ENCODE results near the gene PALLD. TPM values are rescaled to one million over a fixed set of nuclear protein-coding genes. Genes with fewer than 3 reads are reported as not detected.

The PALLD gene
- total RNA-seq, 1 experiment from 2014 or later = 23.7 TPM

DNA sequence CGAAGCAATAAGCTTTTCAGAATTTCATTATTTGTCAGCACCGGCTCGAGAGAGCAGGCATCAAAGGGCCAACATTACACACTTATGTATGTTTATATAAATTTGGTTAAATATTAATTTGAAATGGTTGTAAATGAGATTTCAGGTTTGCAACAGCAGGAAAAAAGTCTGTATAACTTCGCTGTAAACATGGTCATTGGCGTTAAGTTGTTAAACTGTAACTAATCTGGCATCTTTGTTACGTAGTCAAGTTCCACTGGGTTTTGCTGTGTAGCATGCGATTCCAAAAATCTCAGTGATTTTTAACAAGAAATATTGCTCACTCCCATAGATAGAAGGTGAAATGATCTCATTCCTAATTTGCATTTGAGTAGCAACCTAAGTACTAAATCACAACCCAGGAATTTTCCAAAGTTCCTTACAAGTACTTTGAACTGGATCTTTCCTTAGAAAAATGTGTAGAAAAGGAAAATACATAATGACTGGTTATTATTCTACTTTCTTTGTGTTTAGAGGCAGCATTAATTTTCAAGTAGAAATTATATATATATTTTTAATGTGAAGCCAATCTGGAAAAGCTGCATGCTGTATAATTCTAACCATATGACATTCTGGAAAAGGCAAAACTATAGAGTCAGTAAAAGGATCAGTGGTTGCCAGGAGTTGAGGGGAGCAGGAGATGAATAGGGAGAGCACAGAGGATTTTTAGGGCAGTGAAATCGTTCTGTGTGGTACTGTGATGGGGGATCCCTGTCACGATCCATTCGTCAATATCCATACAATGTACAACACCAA is 291.1 kb downstream of the PALLD start:
- no peak for DNase-seq (ENCODE audit: low spot score)
- ChIA-PET POLR2A (no interaction called here), CTCF (no interaction called here)
- no peak for ATAC-seq
- TF ChIP-seq, protein P1, sequence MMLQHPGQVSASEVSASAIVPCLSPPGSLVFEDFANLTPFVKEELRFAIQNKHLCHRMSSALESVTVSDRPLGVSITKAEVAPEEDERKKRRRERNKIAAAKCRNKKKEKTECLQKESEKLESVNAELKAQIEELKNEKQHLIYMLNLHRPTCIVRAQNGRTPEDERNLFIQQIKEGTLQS (CRISPR knock-in tag; conservative IDR thresholded peaks at IDR 0.05) = no peak
- TF ChIP-seq, protein P2, sequence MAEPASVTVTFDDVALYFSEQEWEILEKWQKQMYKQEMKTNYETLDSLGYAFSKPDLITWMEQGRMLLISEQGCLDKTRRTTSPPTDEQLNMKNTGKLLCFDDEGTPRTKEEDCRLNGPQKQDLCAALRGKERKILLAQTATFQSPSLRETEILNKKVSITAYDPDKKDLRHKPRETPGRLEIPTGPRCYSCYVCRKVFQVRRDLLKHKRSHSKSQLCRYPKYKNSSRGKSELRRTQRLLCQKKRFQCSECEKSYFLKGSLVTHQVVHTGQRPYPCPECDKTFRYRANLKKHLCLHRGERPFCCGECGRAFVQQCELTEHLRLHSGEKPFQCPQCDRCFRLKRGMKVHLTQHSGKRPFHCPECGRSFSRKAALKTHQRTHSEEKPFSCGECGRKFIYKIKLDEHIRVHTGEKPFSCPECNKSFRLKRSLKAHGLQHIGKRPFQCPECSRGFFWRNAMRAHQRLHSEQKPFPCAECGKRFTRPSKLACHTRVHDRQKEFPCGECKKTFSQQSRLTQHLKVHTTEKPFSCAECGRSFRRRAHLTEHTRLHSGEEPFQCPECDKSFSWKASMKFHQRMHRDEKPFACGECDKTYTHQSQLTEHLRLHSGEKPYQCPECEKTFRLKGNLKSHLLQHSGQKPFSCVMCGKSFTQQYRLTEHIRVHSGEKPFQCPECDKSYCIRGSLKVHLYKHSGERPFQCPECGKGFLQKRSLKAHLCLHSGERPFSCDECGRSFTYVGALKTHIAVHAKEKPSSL (CRISPR knock-in tag; conservative IDR thresholded peaks at IDR 0.05) = no peak
- TF ChIP-seq, protein P3, sequence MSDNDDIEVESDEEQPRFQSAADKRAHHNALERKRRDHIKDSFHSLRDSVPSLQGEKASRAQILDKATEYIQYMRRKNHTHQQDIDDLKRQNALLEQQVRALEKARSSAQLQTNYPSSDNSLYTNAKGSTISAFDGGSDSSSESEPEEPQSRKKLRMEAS (CRISPR knock-in tag; IDR thresholded peaks at IDR 0.05) = no peak
- TF ChIP-seq, protein P4, sequence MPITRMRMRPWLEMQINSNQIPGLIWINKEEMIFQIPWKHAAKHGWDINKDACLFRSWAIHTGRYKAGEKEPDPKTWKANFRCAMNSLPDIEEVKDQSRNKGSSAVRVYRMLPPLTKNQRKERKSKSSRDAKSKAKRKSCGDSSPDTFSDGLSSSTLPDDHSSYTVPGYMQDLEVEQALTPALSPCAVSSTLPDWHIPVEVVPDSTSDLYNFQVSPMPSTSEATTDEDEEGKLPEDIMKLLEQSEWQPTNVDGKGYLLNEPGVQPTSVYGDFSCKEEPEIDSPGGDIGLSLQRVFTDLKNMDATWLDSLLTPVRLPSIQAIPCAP (CRISPR knock-in tag; IDR thresholded peaks at IDR 0.05) = no peak
- TF ChIP-seq IRF2 (CRISPR knock-in tag; IDR thresholded peaks at IDR 0.05; ENCODE audit: borderline replicate concordance, low read depth) (no peak), MXD4 (CRISPR knock-in tag; IDR thresholded peaks at IDR 0.05; ENCODE audit: borderline replicate concordance) (no peak), TEAD1 (CRISPR knock-in tag; IDR thresholded peaks at IDR 0.05) (no peak), RELA (CRISPR knock-in tag; IDR thresholded peaks at IDR 0.05; ENCODE audit: borderline replicate concordance) (no peak), ZNF232 (CRISPR knock-in tag; IDR thresholded peaks at IDR 0.05) (no peak)
- TF ChIP-seq, protein P5, sequence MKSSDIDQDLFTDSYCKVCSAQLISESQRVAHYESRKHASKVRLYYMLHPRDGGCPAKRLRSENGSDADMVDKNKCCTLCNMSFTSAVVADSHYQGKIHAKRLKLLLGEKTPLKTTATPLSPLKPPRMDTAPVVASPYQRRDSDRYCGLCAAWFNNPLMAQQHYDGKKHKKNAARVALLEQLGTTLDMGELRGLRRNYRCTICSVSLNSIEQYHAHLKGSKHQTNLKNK (CRISPR knock-in tag; IDR thresholded peaks at IDR 0.05) = no peak
- TF ChIP-seq, protein P6, sequence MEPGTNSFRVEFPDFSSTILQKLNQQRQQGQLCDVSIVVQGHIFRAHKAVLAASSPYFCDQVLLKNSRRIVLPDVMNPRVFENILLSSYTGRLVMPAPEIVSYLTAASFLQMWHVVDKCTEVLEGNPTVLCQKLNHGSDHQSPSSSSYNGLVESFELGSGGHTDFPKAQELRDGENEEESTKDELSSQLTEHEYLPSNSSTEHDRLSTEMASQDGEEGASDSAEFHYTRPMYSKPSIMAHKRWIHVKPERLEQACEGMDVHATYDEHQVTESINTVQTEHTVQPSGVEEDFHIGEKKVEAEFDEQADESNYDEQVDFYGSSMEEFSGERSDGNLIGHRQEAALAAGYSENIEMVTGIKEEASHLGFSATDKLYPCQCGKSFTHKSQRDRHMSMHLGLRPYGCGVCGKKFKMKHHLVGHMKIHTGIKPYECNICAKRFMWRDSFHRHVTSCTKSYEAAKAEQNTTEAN (CRISPR knock-in tag; IDR thresholded peaks at IDR 0.05) = no peak
- H3K4me3 Mint-ChIP-seq = no peak overlapping the region
- H3K27me3 Mint-ChIP-seq (ENCODE audit: low read depth) = no peaks in the 10 kb centered on the region
- H3K27ac Mint-ChIP-seq = no peak overlapping the region
- no peaks in the 10 kb centered on the region for H3K9me3 Mint-ChIP-seq
- H3K4me1 Mint-ChIP-seq = peaks cover 22% of the 10 kb centered on the region
- H3K36me3 Mint-ChIP-seq = no peaks in the 10 kb centered on the region

DNA sequence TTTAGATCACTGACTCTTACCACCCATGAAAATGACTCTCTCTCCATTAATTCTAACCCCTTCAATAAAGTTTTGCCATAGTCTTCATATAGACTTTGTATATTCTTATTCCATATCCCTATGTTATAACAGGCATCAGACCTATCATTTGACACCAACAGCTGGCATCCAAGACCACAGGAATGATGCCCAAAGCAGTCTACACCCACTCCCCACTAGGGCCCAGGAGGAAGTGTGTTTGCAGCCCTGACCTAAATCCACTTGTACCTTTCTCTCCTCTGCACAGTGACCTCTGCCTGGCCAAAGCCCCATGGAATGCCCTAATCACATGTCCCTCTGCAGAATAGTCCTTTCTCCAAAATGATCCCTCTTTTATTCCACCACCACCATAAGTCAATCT is 294.0 kb downstream of the PALLD start:
- CTCF ChIA-PET = no interaction called here
- H3K4me1 Mint-ChIP-seq = peaks cover 9% of the 10 kb centered on the region
- TF ChIP-seq CREM (CRISPR knock-in tag; IDR thresholded peaks at IDR 0.05) (no peak), ZNF317 (CRISPR knock-in tag; IDR thresholded peaks at IDR 0.05; ENCODE audit: borderline replicate concordance, low read depth) (no peak), ZNF138 (CRISPR knock-in tag; conservative IDR thresholded peaks at IDR 0.05) (no peak), ZNF416 (CRISPR knock-in tag; IDR thresholded peaks at IDR 0.05) (no peak), NFE2L1 (CRISPR knock-in tag; IDR thresholded peaks at IDR 0.05) (no peak), HMGA2 (CRISPR knock-in tag; IDR thresholded peaks at IDR 0.05) (no peak), PRRX2 (CRISPR knock-in tag; IDR thresholded peaks at IDR 0.05) (no peak)
- TF ChIP-seq, protein P7, sequence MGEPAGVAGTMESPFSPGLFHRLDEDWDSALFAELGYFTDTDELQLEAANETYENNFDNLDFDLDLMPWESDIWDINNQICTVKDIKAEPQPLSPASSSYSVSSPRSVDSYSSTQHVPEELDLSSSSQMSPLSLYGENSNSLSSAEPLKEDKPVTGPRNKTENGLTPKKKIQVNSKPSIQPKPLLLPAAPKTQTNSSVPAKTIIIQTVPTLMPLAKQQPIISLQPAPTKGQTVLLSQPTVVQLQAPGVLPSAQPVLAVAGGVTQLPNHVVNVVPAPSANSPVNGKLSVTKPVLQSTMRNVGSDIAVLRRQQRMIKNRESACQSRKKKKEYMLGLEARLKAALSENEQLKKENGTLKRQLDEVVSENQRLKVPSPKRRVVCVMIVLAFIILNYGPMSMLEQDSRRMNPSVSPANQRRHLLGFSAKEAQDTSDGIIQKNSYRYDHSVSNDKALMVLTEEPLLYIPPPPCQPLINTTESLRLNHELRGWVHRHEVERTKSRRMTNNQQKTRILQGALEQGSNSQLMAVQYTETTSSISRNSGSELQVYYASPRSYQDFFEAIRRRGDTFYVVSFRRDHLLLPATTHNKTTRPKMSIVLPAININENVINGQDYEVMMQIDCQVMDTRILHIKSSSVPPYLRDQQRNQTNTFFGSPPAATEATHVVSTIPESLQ (CRISPR knock-in tag; IDR thresholded peaks at IDR 0.05) = no peak
- TF ChIP-seq, protein P8, sequence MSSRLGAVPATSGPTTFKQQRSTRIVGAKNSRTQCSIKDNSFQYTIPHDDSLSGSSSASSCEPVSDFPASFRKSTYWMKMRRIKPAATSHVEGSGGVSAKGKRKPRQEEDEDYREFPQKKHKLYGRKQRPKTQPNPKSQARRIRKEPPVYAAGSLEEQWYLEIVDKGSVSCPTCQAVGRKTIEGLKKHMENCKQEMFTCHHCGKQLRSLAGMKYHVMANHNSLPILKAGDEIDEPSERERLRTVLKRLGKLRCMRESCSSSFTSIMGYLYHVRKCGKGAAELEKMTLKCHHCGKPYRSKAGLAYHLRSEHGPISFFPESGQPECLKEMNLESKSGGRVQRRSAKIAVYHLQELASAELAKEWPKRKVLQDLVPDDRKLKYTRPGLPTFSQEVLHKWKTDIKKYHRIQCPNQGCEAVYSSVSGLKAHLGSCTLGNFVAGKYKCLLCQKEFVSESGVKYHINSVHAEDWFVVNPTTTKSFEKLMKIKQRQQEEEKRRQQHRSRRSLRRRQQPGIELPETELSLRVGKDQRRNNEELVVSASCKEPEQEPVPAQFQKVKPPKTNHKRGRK (CRISPR knock-in tag; IDR thresholded peaks at IDR 0.05; ENCODE audit: borderline replicate concordance) = no peak
- TF ChIP-seq, protein P9, sequence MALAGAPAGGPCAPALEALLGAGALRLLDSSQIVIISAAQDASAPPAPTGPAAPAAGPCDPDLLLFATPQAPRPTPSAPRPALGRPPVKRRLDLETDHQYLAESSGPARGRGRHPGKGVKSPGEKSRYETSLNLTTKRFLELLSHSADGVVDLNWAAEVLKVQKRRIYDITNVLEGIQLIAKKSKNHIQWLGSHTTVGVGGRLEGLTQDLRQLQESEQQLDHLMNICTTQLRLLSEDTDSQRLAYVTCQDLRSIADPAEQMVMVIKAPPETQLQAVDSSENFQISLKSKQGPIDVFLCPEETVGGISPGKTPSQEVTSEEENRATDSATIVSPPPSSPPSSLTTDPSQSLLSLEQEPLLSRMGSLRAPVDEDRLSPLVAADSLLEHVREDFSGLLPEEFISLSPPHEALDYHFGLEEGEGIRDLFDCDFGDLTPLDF (CRISPR knock-in tag; IDR thresholded peaks at IDR 0.05) = no peak
- TF ChIP-seq, protein P2 (CRISPR knock-in tag; conservative IDR thresholded peaks at IDR 0.05) = no peak

More for the DNA sequence above, 294.0 kb downstream of the PALLD start:
- Mint-ChIP-seq H3K36me3 (no peaks in the 10 kb centered on the region), H3K27me3 (ENCODE audit: low read depth) (no peaks in the 10 kb centered on the region), H3K4me3 (no peak overlapping the region), H3K9me3 (no peaks in the 10 kb centered on the region), H3K27ac (no peak overlapping the region)
- POLR2A ChIA-PET = no interaction called here
- no peak for DNase-seq (ENCODE audit: low spot score)
- ATAC-seq = no peak

Data from WTC11 (cell line).